Stimulated activated effector memory CD8-positive, alpha-beta T cell treated with anti-CD3 and anti-CD28 coated beads, Interleukin-12 subunit alpha, Interleukin-12 subunit beta, amount 100 ng/mL, for 72 hours (primary cell): ENCODE data around the gene DNAH12.
A peak's percentile ranks its signal among the peaks of the same experiment; 100 is the strongest.
"Not testable (repeated sequence)": the region's sequence is repeated elsewhere in the genome, so short reads cannot be mapped to it uniquely, and the experiment has no call there.

ENCODE experiments used
- ATAC-seq: fragments of 150-1000 bp; cut with Tn5 transposase; 2 replicates; pipeline ENCODE4 v1.10.0; 2021
- DNase-seq, 2 donors: peaks; one replicate each; pipeline ENCODE4 v3.0.0; 2021 to 2022; ENCODE audit warnings: low spot score in 2 of 2
- H3K27ac Mint-ChIP-seq: one replicate; pipeline ENCODE4 v1.8.0; 2022; ENCODE audit warnings: mild to moderate bottlenecking, mixed read lengths
- H3K36me3 Mint-ChIP-seq: one replicate; pipeline ENCODE4 v1.8.0; 2022; ENCODE audit warnings: mild to moderate bottlenecking, mixed read lengths
- H3K4me1 Mint-ChIP-seq: one replicate; pipeline ENCODE4 v1.8.0; 2022; ENCODE audit warnings: mixed read lengths
- H3K4me3 Mint-ChIP-seq: one replicate; pipeline ENCODE4 v1.8.0; 2022; ENCODE audit warnings: mild to moderate bottlenecking, mixed read lengths
- H3K9me3 Mint-ChIP-seq: one replicate; pipeline ENCODE4 v1.8.0; 2022; ENCODE audit warnings: mixed read lengths

Gene DNAH12

GRCh38 chr3:57555738-57556458 is 11.8 kb upstream of the DNAH12 start, which contains the start of gene PDE12:
TSS of gene PDE12 (plus strand) at chr3:57556274. CDS start at chr3:57556380, 106 bp downstream.
- peak; percentile 91 for ATAC-seq
- H3K27ac Mint-ChIP-seq, result peak within 1 kb of the TSS; percentile 99
- peaks cover 52% of the 10 kb centered on the region for H3K36me3 Mint-ChIP-seq
- no peaks in the 10 kb centered on the region for H3K9me3 Mint-ChIP-seq
- DNase-seq, result peak; percentile 80 to 93
- peaks cover 28% of the 10 kb centered on the region for H3K4me1 Mint-ChIP-seq
- peak within 1 kb of the TSS; percentile 73 for H3K4me3 Mint-ChIP-seq

- H3K4me1 Mint-ChIP-seq, result peaks cover 22% of the 10 kb centered on the region
- no peaks in the 10 kb centered on the region for H3K9me3 Mint-ChIP-seq
- DNase-seq (no peak), ATAC-seq (no peak)
- H3K4me3 Mint-ChIP-seq, result peak overlapping the region; percentile 73
- H3K27ac Mint-ChIP-seq, result peak overlapping the region; percentile 99
- H3K36me3 Mint-ChIP-seq, result peaks cover 46% of the 10 kb centered on the region
Observed at GRCh38 chr3:57555306-57555705, 11.2 kb upstream of the DNAH12 start.

GRCh38 chr3:57546616-57547015 is 2.5 kb upstream of the DNAH12 start:
- Mint-ChIP-seq H3K36me3 (peaks cover 5% of the 10 kb centered on the region), H3K27ac (no peak overlapping the region), H3K4me1 (no peaks in the 10 kb centered on the region), H3K9me3 (no peaks in the 10 kb centered on the region), H3K4me3 (no peak overlapping the region)
- DNase-seq (no peak), ATAC-seq (no peak)

GRCh38 chr3:57545636-57546268 is 1.6 kb upstream of the DNAH12 start:
- H3K36me3 Mint-ChIP-seq, result peaks cover 5% of the 10 kb centered on the region
- H3K27ac Mint-ChIP-seq, result no peak overlapping the region
- peak in 1 of 2 donors; percentile 12 for DNase-seq
- no peaks in the 10 kb centered on the region for H3K4me1 Mint-ChIP-seq
- H3K9me3 Mint-ChIP-seq, result no peaks in the 10 kb centered on the region
- ATAC-seq, result no peak
- H3K4me3 Mint-ChIP-seq, result no peak overlapping the region

GRCh38 chr3:57538465-57538864 is 5.7 kb downstream of the DNAH12 start:
- Mint-ChIP-seq H3K9me3 (no peaks in the 10 kb centered on the region), H3K4me1 (no peaks in the 10 kb centered on the region), H3K27ac (no peak overlapping the region), H3K4me3 (no peak overlapping the region), H3K36me3 (no peaks in the 10 kb centered on the region)
- DNase-seq, result no peak
- ATAC-seq, result no peak

GRCh38 chr3:57530071-57530608 is 14.0 kb downstream of the DNAH12 start:
- ATAC-seq, result no peak
- H3K36me3 Mint-ChIP-seq, result no peaks in the 10 kb centered on the region
- H3K9me3 Mint-ChIP-seq, result no peaks in the 10 kb centered on the region
- no peak for DNase-seq
- no peaks in the 10 kb centered on the region for H3K4me1 Mint-ChIP-seq
- H3K4me3 Mint-ChIP-seq, result no peak overlapping the region
- no peak overlapping the region for H3K27ac Mint-ChIP-seq

- ATAC-seq (no peak), DNase-seq (no peak)
- Mint-ChIP-seq H3K27ac (no peak overlapping the region), H3K4me1 (peaks cover 9% of the 10 kb centered on the region), H3K36me3 (no peaks in the 10 kb centered on the region), H3K4me3 (no peak overlapping the region), H3K9me3 (no peaks in the 10 kb centered on the region)
Observed at GRCh38 chr3:57518276-57518915, 25.7 kb downstream of the DNAH12 start.

GRCh38 chr3:57512166-57512565 is 32.0 kb downstream of the DNAH12 start:
- H3K27ac Mint-ChIP-seq, result no peak overlapping the region
- DNase-seq (no peak), ATAC-seq (no peak)
- H3K36me3 Mint-ChIP-seq, result no peaks in the 10 kb centered on the region
- no peak overlapping the region for H3K4me3 Mint-ChIP-seq
- no peaks in the 10 kb centered on the region for H3K4me1 Mint-ChIP-seq
- no peaks in the 10 kb centered on the region for H3K9me3 Mint-ChIP-seq

GRCh38 chr3:57505901-57506300 is 38.2 kb downstream of the DNAH12 start:
- Mint-ChIP-seq H3K4me1 (no peaks in the 10 kb centered on the region), H3K27ac (no peak overlapping the region), H3K9me3 (no peaks in the 10 kb centered on the region), H3K4me3 (no peak overlapping the region), H3K36me3 (no peaks in the 10 kb centered on the region)
- ATAC-seq (no peak), DNase-seq (no peak)

- ATAC-seq, result no peak
- no peaks in the 10 kb centered on the region for H3K9me3 Mint-ChIP-seq
- H3K36me3 Mint-ChIP-seq, result no peaks in the 10 kb centered on the region
- no peaks in the 10 kb centered on the region for H3K4me1 Mint-ChIP-seq
- H3K4me3 Mint-ChIP-seq, result no peak overlapping the region
- H3K27ac Mint-ChIP-seq, result no peak overlapping the region
- no peak for DNase-seq
Observed at GRCh38 chr3:57500506-57500905, 43.6 kb downstream of the DNAH12 start.

GRCh38 chr3:57497904-57498303 is 46.2 kb downstream of the DNAH12 start:
- no peaks in the 10 kb centered on the region for H3K4me1 Mint-ChIP-seq
- DNase-seq (no peak), ATAC-seq (no peak)
- no peaks in the 10 kb centered on the region for H3K9me3 Mint-ChIP-seq
- H3K4me3 Mint-ChIP-seq, result no peak overlapping the region
- H3K27ac Mint-ChIP-seq, result no peak overlapping the region
- H3K36me3 Mint-ChIP-seq, result no peaks in the 10 kb centered on the region

GRCh38 chr3:57484563-57484962 is 59.6 kb downstream of the DNAH12 start:
- Mint-ChIP-seq H3K27ac (no peak overlapping the region), H3K36me3 (no peaks in the 10 kb centered on the region), H3K9me3 (no peaks in the 10 kb centered on the region), H3K4me3 (no peak overlapping the region), H3K4me1 (peaks cover 6% of the 10 kb centered on the region)
- no peak for ATAC-seq
- DNase-seq, result no peak

- H3K4me3 Mint-ChIP-seq, H3K27ac Mint-ChIP-seq, H3K36me3 Mint-ChIP-seq, ATAC-seq, DNase-seq, H3K9me3 Mint-ChIP-seq, H3K4me1 Mint-ChIP-seq: not testable (repeated sequence)
Observed at GRCh38 chr3:57477193-57477592, 67.0 kb downstream of the DNAH12 start.

GRCh38 chr3:57464801-57465200 is 79.3 kb downstream of the DNAH12 start:
- H3K4me3 Mint-ChIP-seq, result no peak overlapping the region
- ATAC-seq (no peak), DNase-seq (no peak)
- no peaks in the 10 kb centered on the region for H3K4me1 Mint-ChIP-seq
- H3K9me3 Mint-ChIP-seq, result no peaks in the 10 kb centered on the region
- H3K27ac Mint-ChIP-seq, result no peak overlapping the region
- no peaks in the 10 kb centered on the region for H3K36me3 Mint-ChIP-seq

GRCh38 chr3:57464011-57464410 is 80.1 kb downstream of the DNAH12 start:
- H3K36me3 Mint-ChIP-seq, result no peaks in the 10 kb centered on the region
- no peak overlapping the region for H3K27ac Mint-ChIP-seq
- ATAC-seq (no peak), DNase-seq (no peak)
- H3K4me1 Mint-ChIP-seq, result no peaks in the 10 kb centered on the region
- H3K9me3 Mint-ChIP-seq, result no peaks in the 10 kb centered on the region
- no peak overlapping the region for H3K4me3 Mint-ChIP-seq
